Melanocyte of skin (primary cell): Measurements from ENCODE around the gene ARL6IP4. TPM values are rescaled to one million over a fixed set of nuclear protein-coding genes. Genes with fewer than 3 reads are reported as not detected.

Experiments used
- small RNA-seq, 2 donors: library from RNA; depleted of rRNA; stranded (forward); fragments of <200 nt; gene quantifications; one replicate each; pipeline ENCODE3, GENCODE V24; 2012
- total RNA-seq, 2 donors: library from RNA; depleted of rRNA; stranded (reverse); fragments of >200 nt; gene quantifications; 2 replicates each; pipeline ENCODE4 v1.2.3, GENCODE V29; 2012

Gene ARL6IP4
- 100 to 1,000 TPM in 1 of 2 donors, 10 to 100 TPM in 1; 90.2 to 121 TPM for total RNA-seq

GRCh38 chr12:122980183-122981035 is at the start of gene ARL6IP4:
Gene ARL6IP4 (plus strand): TSS chr12:122980681. CDS start chr12:122981140, 459 bp downstream.

GRCh38 chr12:122965851-122966742 is 14.4 kb upstream of the ARL6IP4 start, which contains the start of gene ABCB9:
Gene ABCB9 (minus strand): TSS chr12:122966463. CDS start chr12:122960235, 6,228 bp downstream.

GRCh38 chr12:122974892-122975789 is 5.3 kb upstream of the ARL6IP4 start, which contains the start of gene OGFOD2:
Gene OGFOD2 (plus strand): TSS chr12:122975244. CDS start chr12:122975252, 8 bp downstream.

Small RNA genes within 50 kb of the gene (small RNA-seq; reads per million reads assigned to genes)
- gene ARL6IP4 (0 reads per million in 2 donors), gene MIR4304 (0 reads per million in 2 donors)

Other genes starting within 250 kb of the ARL6IP4 start
- under 1 TPM; under 0.01 to 0.33 TPM for gene HCAR1, start 249.8 kb upstream of the ARL6IP4 start, total RNA-seq
- 10 to 100 TPM; 26.2 to 33.6 TPM for gene DENR, start 227.9 kb upstream of the ARL6IP4 start, total RNA-seq
- under 1 TPM; 0.33 to 0.69 TPM for gene CCDC62, start 206.1 kb upstream of the ARL6IP4 start, total RNA-seq
- gene HIP1R, start 145.2 kb upstream of the ARL6IP4 start, total RNA-seq, result 10 to 100 TPM; 16.0 to 29.9 TPM
- gene VPS37B, start 84.6 kb upstream of the ARL6IP4 start, total RNA-seq, result 10 to 100 TPM; 61.3 to 82.3 TPM
- gene ABCB9, start 14.2 kb upstream of the ARL6IP4 start, total RNA-seq, result 10 to 100 TPM; 13.8 to 26.3 TPM
- gene OGFOD2, start 5.4 kb upstream of the ARL6IP4 start, total RNA-seq, result 10 to 100 TPM; 11.4 to 12.7 TPM
- gene PITPNM2, start 170.4 kb downstream of the ARL6IP4 start, total RNA-seq, result 1 to 10 TPM; 1.7 to 5.3 TPM